Colonic mucosa (tissue), 4 donors: ENCODE measurements around the gene PRKAR1A. TPM values are rescaled to one million over a fixed set of nuclear protein-coding genes. Genes with fewer than 3 reads are reported as not detected.

Source experiments
- DNase-seq: peaks from one replicate; pipeline ENCODE4 v3.0.0-alpha.2; 2020
- H3K27ac ChIP-seq: fragments of 200-600 bp; one replicate; pipeline ENCODE4 v1.8.0; 2021
- H3K27me3 ChIP-seq: fragments of 200-600 bp; one replicate; pipeline ENCODE4 v1.8.0; 2021
- H3K36me3 ChIP-seq: fragments of 200-600 bp; one replicate; pipeline ENCODE4 v1.8.0; 2021
- H3K4me1 ChIP-seq: fragments of 200-600 bp; one replicate; pipeline ENCODE4 v1.8.0; 2021; ENCODE audit warnings: mild to moderate bottlenecking
- H3K4me3 ChIP-seq: fragments of 200-600 bp; one replicate; pipeline ENCODE4 v1.8.0; 2021
- H3K9ac ChIP-seq, 2 donors: one replicate each; pipeline ENCODE4 v1.7.0; 2013; ENCODE audit warnings: control low read depth in 2 of 2, low read depth in 2 of 2, low read length in 2 of 2
- H3K9me3 ChIP-seq: fragments of 200-600 bp; one replicate; pipeline ENCODE4 v1.8.0; 2021
- intact Hi-C: fragments of 100-400 bp; cut with DNase I; formaldehyde crosslinking; loops from one replicate; pipeline ENCODE4 v1.14.1; 2022
- total RNA-seq, 2 donors: library from RNA; stranded (reverse); fragmentation: NEBNext Ultra II Directional in 1 of 2; extraction: Animal tissue kit (Norgen Biotek cat#: 25700) in 1 of 2; gene quantifications; one replicate each; pipeline ENCODE4 v1.2.1, GENCODE V29; 2021
- TF ChIP-seq, protein P1 (sequence below): fragments of 200-600 bp; IDR thresholded peaks from one replicate; pipeline ENCODE4 v1.8.0; 2022; ENCODE audit warnings: antibody characterized with exemption, mild to moderate bottlenecking
- donor health status: healthy.
- donor health status: DM: no; HTN: no; CAD: no.
- donor health status: DM: no; HTN: no; CAD: no.

The PRKAR1A gene
- total RNA-seq, 2 donors from 2014 or later: 133 to 168 TPM

DNA sequence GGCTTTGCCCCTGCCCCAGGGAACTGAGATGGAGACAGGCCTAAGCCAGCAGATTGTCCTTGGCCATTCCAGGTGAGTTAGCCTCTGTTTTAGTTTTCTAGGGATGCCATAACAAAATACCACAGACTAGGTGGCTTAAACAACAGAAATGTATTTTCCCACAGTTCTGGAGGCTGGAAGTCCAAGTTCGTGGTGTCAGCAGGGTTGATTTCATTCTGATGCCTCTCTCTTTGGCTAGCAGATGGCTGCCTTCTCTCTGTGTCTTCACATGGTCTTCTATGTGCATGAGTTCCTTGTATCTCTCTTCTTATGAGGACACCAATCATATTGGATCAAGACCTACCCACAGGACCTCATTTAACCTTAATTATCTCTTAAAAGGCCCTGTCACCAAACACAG, 76.1 kb downstream of the PRKAR1A start:
- H3K36me3 ChIP-seq: no peaks in the 10 kb centered on the region
- intact Hi-C loops: no loop called here

DNA sequence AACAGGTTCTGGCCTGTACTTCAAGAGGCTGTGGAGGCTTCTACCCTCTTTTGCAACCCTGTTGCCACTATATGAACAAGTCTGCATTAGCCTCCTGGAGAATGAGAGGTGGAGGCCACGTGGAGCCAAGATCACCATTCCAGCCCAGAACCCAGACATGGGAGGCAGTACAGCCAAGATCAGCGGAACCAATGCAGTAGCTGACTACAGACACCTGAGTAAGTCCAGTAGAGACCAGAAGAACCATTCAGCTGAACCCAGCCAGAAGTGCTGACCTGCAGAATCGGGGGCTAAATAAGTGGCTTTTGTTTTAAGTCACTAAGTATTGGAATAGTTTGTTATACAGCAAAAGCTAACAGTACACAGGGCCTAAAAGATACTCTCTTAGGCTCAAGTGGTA, 76.9 kb downstream of the PRKAR1A start:
- TF ChIP-seq, protein P1, sequence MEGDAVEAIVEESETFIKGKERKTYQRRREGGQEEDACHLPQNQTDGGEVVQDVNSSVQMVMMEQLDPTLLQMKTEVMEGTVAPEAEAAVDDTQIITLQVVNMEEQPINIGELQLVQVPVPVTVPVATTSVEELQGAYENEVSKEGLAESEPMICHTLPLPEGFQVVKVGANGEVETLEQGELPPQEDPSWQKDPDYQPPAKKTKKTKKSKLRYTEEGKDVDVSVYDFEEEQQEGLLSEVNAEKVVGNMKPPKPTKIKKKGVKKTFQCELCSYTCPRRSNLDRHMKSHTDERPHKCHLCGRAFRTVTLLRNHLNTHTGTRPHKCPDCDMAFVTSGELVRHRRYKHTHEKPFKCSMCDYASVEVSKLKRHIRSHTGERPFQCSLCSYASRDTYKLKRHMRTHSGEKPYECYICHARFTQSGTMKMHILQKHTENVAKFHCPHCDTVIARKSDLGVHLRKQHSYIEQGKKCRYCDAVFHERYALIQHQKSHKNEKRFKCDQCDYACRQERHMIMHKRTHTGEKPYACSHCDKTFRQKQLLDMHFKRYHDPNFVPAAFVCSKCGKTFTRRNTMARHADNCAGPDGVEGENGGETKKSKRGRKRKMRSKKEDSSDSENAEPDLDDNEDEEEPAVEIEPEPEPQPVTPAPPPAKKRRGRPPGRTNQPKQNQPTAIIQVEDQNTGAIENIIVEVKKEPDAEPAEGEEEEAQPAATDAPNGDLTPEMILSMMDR: no peak
- H3K27me3 ChIP-seq: no peaks in the 10 kb centered on the region
- H3K9ac ChIP-seq: no peak overlapping the region
- no peak overlapping the region for H3K4me3 ChIP-seq
- no peak for DNase-seq
- no peaks in the 10 kb centered on the region for H3K36me3 ChIP-seq
- no peaks in the 10 kb centered on the region for H3K4me1 ChIP-seq
- no peaks in the 10 kb centered on the region for H3K9me3 ChIP-seq
- intact Hi-C loops: no loop called here
- no peak overlapping the region for H3K27ac ChIP-seq

More for the DNA sequence above, 76.1 kb downstream of the PRKAR1A start:
- Histone ChIP-seq H3K9ac (no peak overlapping the region), H3K4me1 (no peaks in the 10 kb centered on the region), H3K9me3 (no peaks in the 10 kb centered on the region), H3K27ac (no peak overlapping the region), H3K27me3 (no peaks in the 10 kb centered on the region), H3K4me3 (no peak overlapping the region)
- no peak for DNase-seq
- TF ChIP-seq, protein P1: no peak

DNA sequence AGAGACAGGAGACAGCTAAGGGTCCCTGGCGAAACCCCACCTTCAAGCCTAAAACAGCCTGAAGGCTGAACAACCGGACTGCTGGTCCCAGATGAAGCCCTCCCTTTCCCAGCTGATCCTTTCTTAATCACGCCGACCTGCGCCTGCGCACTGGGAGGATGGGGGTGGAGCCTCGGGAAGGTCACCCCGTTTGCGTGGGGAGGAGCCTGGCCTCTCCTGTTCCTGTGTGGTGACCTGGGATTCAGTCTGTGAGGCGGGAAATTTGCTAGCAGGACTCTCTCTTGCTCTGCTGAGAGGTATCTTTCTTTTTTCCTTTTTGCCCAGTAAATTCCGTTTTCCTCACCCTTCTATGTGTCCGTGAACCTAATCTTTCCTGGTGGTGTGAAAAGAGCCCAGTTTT, 79.4 kb downstream of the PRKAR1A start:
- Histone ChIP-seq H3K9me3 (no peaks in the 10 kb centered on the region), H3K27ac (no peak overlapping the region), H3K9ac (no peak overlapping the region), H3K27me3 (no peaks in the 10 kb centered on the region), H3K36me3 (no peaks in the 10 kb centered on the region), H3K4me3 (no peak overlapping the region), H3K4me1 (no peaks in the 10 kb centered on the region)
- intact Hi-C loops: no loop called here
- TF ChIP-seq, protein P1: no peak
- no peak for DNase-seq

DNA sequence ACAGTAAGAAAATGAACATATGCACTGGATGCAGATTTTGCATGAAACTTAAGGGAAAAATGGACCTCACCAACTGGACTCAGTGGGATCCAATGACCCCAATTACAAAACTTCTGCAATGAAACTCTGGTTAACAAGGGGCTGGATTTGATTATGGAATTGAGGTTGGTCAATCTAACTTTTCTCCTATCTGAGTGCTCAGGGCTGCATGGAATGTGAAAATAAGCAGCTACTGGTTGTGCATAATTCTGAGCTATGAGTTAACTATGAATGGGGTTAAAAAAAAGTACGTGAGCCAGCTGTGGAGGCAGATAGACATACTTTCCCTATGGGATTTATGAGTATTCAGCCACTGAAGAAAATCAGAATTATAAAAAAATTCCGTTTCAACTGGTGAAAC, 79.8 kb downstream of the PRKAR1A start:
- TF ChIP-seq, protein P1: no peak
- H3K9ac ChIP-seq: no peak overlapping the region
- no peaks in the 10 kb centered on the region for H3K36me3 ChIP-seq
- H3K4me3 ChIP-seq: no peak overlapping the region
- intact Hi-C loops: no loop called here
- H3K27ac ChIP-seq: no peak overlapping the region
- no peaks in the 10 kb centered on the region for H3K9me3 ChIP-seq
- no peaks in the 10 kb centered on the region for H3K27me3 ChIP-seq
- DNase-seq: no peak
- no peaks in the 10 kb centered on the region for H3K4me1 ChIP-seq

DNA sequence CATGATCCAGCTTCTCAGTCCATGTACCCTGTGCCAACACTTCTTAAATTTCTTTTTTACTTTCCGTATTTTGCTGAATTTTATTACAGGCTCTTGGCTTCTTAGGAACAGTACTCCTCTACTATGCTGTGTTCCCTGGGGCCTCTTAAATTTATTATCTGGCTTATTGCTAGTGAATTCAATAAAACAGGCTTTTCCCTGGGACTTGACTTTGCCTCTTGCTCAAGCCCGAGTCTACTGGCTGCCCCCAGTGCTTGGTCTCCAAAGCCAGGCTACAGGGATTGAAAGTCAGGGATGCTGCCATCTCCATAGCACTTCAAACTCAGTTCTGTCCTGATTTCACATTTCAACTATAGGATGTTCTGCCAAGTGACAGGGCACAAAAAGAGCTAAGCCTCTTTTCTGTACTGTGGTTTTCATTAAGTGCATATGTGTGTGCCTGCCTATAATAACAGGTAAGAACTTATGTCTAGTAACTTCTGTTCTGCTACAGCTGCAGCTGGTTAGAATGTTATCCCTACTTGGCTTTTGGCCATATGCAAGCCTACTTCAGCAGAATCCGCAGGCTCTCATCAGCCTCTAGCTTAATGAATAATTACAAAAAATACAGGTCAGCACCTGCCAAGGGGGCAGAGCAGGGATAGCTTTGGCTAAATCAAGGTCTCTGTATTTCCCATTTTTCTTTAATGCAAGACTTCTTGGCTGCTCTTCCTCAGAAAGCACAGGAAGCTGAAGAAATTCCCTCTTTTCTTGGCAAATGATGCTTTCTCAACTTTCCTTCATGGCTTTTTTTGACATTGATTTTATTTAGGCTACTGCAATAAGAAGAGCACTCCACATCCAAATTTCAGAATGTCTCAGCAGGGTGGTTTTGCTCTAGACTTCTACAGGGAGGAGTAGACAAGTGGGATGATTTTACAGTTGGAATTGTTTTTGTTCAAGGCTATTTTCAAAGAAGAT, 80.7 kb downstream of the PRKAR1A start:
- Histone ChIP-seq H3K27ac (no peak overlapping the region), H3K4me3 (no peak overlapping the region), H3K27me3 (no peaks in the 10 kb centered on the region), H3K9me3 (no peaks in the 10 kb centered on the region), H3K4me1 (no peaks in the 10 kb centered on the region), H3K36me3 (no peaks in the 10 kb centered on the region), H3K9ac (no peak overlapping the region)
- TF ChIP-seq, protein P1: no peak
- DNase-seq: no peak
- intact Hi-C loops: no loop called here
